ENCODE results near the gene KIAA1549.
A peak's percentile ranks its signal among the peaks of the same experiment; 100 is the strongest.

Gene KIAA1549

GRCh38 chr7:138853448-138853847, 127.7 kb downstream of the KIAA1549 start:
- TF ChIP-seq CTCF (conservative IDR thresholded peaks at IDR 0.05; ENCODE audit: low read depth, low read length), result no peak
- DNase-seq (ENCODE audit: low read depth), result no peak
- no peak overlapping the region for H3K4me3 ChIP-seq (ENCODE audit: low read depth, low read length)

- no peak for TF ChIP-seq CTCF (conservative IDR thresholded peaks at IDR 0.05; ENCODE audit: low read depth, low read length)
- DNase-seq (ENCODE audit: low read depth), result no peak
- H3K4me3 ChIP-seq (ENCODE audit: low read depth, low read length), result no peak overlapping the region
Observed at GRCh38 chr7:138852469-138852868, 128.7 kb downstream of the KIAA1549 start.

GRCh38 chr7:138849701-138850100, 131.5 kb downstream of the KIAA1549 start:
- no peak for DNase-seq (ENCODE audit: low read depth)
- TF ChIP-seq CTCF (conservative IDR thresholded peaks at IDR 0.05; ENCODE audit: low read depth, low read length), result no peak

GRCh38 chr7:138848056-138848980, 132.9 kb downstream of the KIAA1549 start:
- no peak for TF ChIP-seq CTCF (conservative IDR thresholded peaks at IDR 0.05; ENCODE audit: low read depth, low read length)
- H3K4me3 ChIP-seq (ENCODE audit: low read depth, low read length), result no peak overlapping the region
- DNase-seq (ENCODE audit: low read depth), result peak; percentile 61

More at GRCh38 chr7:138849701-138850100, 131.5 kb downstream of the KIAA1549 start:
- no peak overlapping the region for H3K4me3 ChIP-seq (ENCODE audit: low read depth, low read length)

- no peak overlapping the region for H3K4me3 ChIP-seq (ENCODE audit: low read depth, low read length)
- TF ChIP-seq CTCF (conservative IDR thresholded peaks at IDR 0.05; ENCODE audit: low read depth, low read length), result no peak
- no peak for DNase-seq (ENCODE audit: low read depth)
Observed at GRCh38 chr7:138845711-138846110, 135.5 kb downstream of the KIAA1549 start.

GRCh38 chr7:138843632-138844580, 137.3 kb downstream of the KIAA1549 start:
- H3K4me3 ChIP-seq (ENCODE audit: low read depth, low read length), result no peak overlapping the region
- TF ChIP-seq CTCF (conservative IDR thresholded peaks at IDR 0.05; ENCODE audit: low read depth, low read length), result no peak
- DNase-seq (ENCODE audit: low read depth), result no peak

Data from choroid plexus epithelial cell (primary cell).